HEK293 (cell line): ENCODE data around the gene STOX2.

Experiments
- CTCF ChIA-PET: fragments of 350-600 bp; formaldehyde crosslinking; extraction: SDS; loops from one replicate; lab custom pipeline; 2021; ENCODE audit warnings: antibody characterized with exemption; lab: Yijun Ruan, JAX
- POLR2A ChIA-PET: fragments of 300-600 bp; formaldehyde crosslinking; extraction: SDS; loops from one replicate; lab custom pipeline; 2020; ENCODE audit warnings: antibody characterized with exemption, inconsistent platforms; lab: Yijun Ruan, JAX
- H3K27ac ChIP-seq: fragments of 200-500 bp; sonication (Bioruptor generic); 2 replicates; pipeline ENCODE4 v1.5.1; 2014; ENCODE audit warnings: low read depth, low read length, control low read depth, inconsistent platforms; ENCODE audit errors: extremely low read depth
- H3K36me3 ChIP-seq, 2 experiments: fragments of 200-500 bp in 1 of 2; sonication (Bioruptor generic) in 1 of 2; 1 replicate in 1 of 2; 2 replicates in 1 of 2; pipeline ENCODE4 v1.5.1; 2014 to 2017; ENCODE audit warnings: inconsistent platforms in 2 of 2, low read length in 2 of 2; ENCODE audit not compliant: control insufficient read depth in 2 of 2, insufficient read depth in 1 of 2
- H3K4me1 ChIP-seq: fragments of 200-500 bp; sonication (Bioruptor generic); 2 replicates; pipeline ENCODE4 v1.5.1; 2014; ENCODE audit warnings: mild to moderate bottlenecking, low read length, inconsistent platforms; ENCODE audit not compliant: control insufficient read depth, insufficient read depth
- H3K4me3 ChIP-seq: 2 replicates; pipeline ENCODE4 v1.5.1; 2011; ENCODE audit warnings: low read depth, mild to moderate bottlenecking, control low read depth, low read length, moderate library complexity
- H3K9me3 ChIP-seq: fragments of 200-500 bp; sonication (Bioruptor generic); 2 replicates; pipeline ENCODE4 v1.5.1; 2014; ENCODE audit warnings: low read depth, low read length, inconsistent platforms; ENCODE audit not compliant: control insufficient read depth, insufficient read depth
- HOXA7 ChIP-seq: sonication (generic); formaldehyde crosslinking; IDR thresholded peaks from 2 replicates; pipeline ENCODE4 v1.8.1; 2022; ENCODE audit warnings: missing genetic modification reagents, borderline replicate concordance
- KLF1 ChIP-seq: fragments of 450-650 bp; formaldehyde crosslinking; IDR thresholded peaks from 2 replicates; pipeline ENCODE4 v1.5.1; 2016; ENCODE audit warnings: missing biosample characterization, missing genetic modification characterization
- KLF9 ChIP-seq: fragments of 450-650 bp; formaldehyde crosslinking; IDR thresholded peaks from 2 replicates; pipeline ENCODE4 v1.5.1; 2016; ENCODE audit warnings: missing biosample characterization, missing genetic modification characterization, low read depth
- MYNN ChIP-seq: fragments of 450-650 bp; formaldehyde crosslinking; IDR thresholded peaks from 2 replicates; pipeline ENCODE4 v1.5.1; 2016; ENCODE audit warnings: missing biosample characterization, missing genetic modification characterization, borderline replicate concordance
- SCRT2 ChIP-seq: fragments of 450-650 bp; formaldehyde crosslinking; IDR thresholded peaks from 2 replicates; pipeline ENCODE4 v1.5.1; 2016; ENCODE audit warnings: missing biosample characterization, missing genetic modification characterization
- ZBTB48 ChIP-seq: fragments of 450-650 bp; formaldehyde crosslinking; IDR thresholded peaks from 2 replicates; pipeline ENCODE4 v1.5.1; 2016; ENCODE audit warnings: missing biosample characterization, missing genetic modification characterization
- ZFP69B ChIP-seq: fragments of 450-650 bp; formaldehyde crosslinking; IDR thresholded peaks from 2 replicates; pipeline ENCODE4 v1.5.1; 2016; ENCODE audit warnings: missing biosample characterization, missing genetic modification characterization
- ZNF10 ChIP-seq: fragments of 450-650 bp; formaldehyde crosslinking; IDR thresholded peaks from 2 replicates; pipeline ENCODE4 v1.5.1; 2017; ENCODE audit warnings: missing biosample characterization, missing genetic modification characterization
- ZNF114 ChIP-seq: fragments of 450-650 bp; formaldehyde crosslinking; IDR thresholded peaks from 2 replicates; pipeline ENCODE4 v1.5.0; 2017; ENCODE audit warnings: missing biosample characterization, missing genetic modification characterization
- ZNF132 ChIP-seq: fragments of 450-650 bp; formaldehyde crosslinking; IDR thresholded peaks from 2 replicates; pipeline ENCODE4 v1.5.1; 2017; ENCODE audit warnings: missing biosample characterization, missing genetic modification characterization, borderline replicate concordance
- ZNF146 ChIP-seq: fragments of 450-650 bp; formaldehyde crosslinking; IDR thresholded peaks from 2 replicates; pipeline ENCODE4 v1.5.1; 2016; ENCODE audit warnings: missing biosample characterization, missing genetic modification characterization
- ZNF341 ChIP-seq: fragments of 450-650 bp; formaldehyde crosslinking; IDR thresholded peaks from 2 replicates; pipeline ENCODE4; 2016; ENCODE audit warnings: low read depth, missing biosample characterization, missing genetic modification characterization
- ZNF426 ChIP-seq: fragments of 450-650 bp; formaldehyde crosslinking; IDR thresholded peaks from 2 replicates; pipeline ENCODE4 v1.5.1; 2017; ENCODE audit warnings: missing biosample characterization, missing genetic modification characterization, mild to moderate bottlenecking, inconsistent platforms, moderate library complexity
- ZNF473 ChIP-seq: fragments of 450-650 bp; formaldehyde crosslinking; IDR thresholded peaks from 2 replicates; pipeline ENCODE4 v1.5.1; 2017; ENCODE audit warnings: missing biosample characterization, missing genetic modification characterization
- ZNF549 ChIP-seq: fragments of 450-650 bp; IDR thresholded peaks from 2 replicates; pipeline ENCODE4 v1.5.1; 2018; ENCODE audit warnings: missing biosample characterization, missing genetic modification characterization, mild to moderate bottlenecking, inconsistent platforms, moderate library complexity
- ZNF560 ChIP-seq: fragments of 450-650 bp; formaldehyde crosslinking; IDR thresholded peaks from 2 replicates; pipeline ENCODE4 v1.5.1; 2017; ENCODE audit warnings: missing biosample characterization, missing genetic modification characterization, borderline replicate concordance
- ZNF623 ChIP-seq: fragments of 450-650 bp; formaldehyde crosslinking; IDR thresholded peaks from 2 replicates; pipeline ENCODE4 v1.5.1; 2016; ENCODE audit warnings: missing biosample characterization, missing genetic modification characterization
- ZNF707 ChIP-seq: fragments of 450-650 bp; formaldehyde crosslinking; IDR thresholded peaks from 2 replicates; pipeline ENCODE4 v1.5.1; 2016; ENCODE audit warnings: missing biosample characterization, missing genetic modification characterization
- TF ChIP-seq, protein P1 (sequence below): fragments of 450-650 bp; formaldehyde crosslinking; IDR thresholded peaks from 2 replicates; pipeline ENCODE4 v1.5.1; 2016; ENCODE audit warnings: missing biosample characterization, missing genetic modification characterization
- TF ChIP-seq, protein P2 (sequence below): fragments of 450-650 bp; formaldehyde crosslinking; IDR thresholded peaks from 2 replicates; pipeline ENCODE4 v1.5.1; 2016; ENCODE audit warnings: missing biosample characterization, missing genetic modification characterization, borderline replicate concordance
- TF ChIP-seq, protein P3 (sequence below): fragments of 450-650 bp; formaldehyde crosslinking; IDR thresholded peaks from 2 replicates; pipeline ENCODE4 v1.5.1; 2016; ENCODE audit warnings: missing biosample characterization, missing genetic modification characterization
- TF ChIP-seq, protein P4 (sequence below): fragments of 450-650 bp; formaldehyde crosslinking; IDR thresholded peaks from 2 replicates; pipeline ENCODE4 v1.5.1; 2016; ENCODE audit warnings: missing biosample characterization, missing genetic modification characterization
- TF ChIP-seq, protein P5 (sequence below): fragments of 450-650 bp; formaldehyde crosslinking; IDR thresholded peaks from 2 replicates; pipeline ENCODE4 v1.5.1; 2016; ENCODE audit warnings: missing biosample characterization, missing genetic modification characterization

Gene STOX2

DNA sequence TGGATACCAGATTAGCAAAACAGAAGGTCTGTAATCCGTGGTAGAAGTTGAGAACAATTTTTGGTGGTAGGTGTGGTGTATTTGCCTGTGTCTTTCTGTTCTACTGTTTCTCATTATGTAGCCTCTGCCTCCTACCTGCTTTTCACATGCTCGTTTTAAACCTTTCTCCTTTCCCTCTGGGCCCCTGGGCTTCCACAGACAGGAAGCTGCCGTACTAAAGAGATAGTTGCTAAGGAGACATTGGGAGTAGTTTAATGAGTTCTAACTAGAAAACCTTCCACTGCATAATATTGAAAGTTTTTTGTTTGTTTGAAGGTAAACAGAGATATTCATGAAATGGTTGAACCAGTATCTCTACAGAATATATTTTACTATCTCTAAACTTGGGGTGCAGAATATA, 107.8 kb downstream of the STOX2 start:
- H3K9me3 ChIP-seq = no peaks in the 10 kb centered on the region
- no peak for TF ChIP-seq ZNF473 (tag by site-specific recombination)
- no peak for TF ChIP-seq ZNF549 (tag by site-specific recombination)
- no peak for TF ChIP-seq ZNF426 (tag by site-specific recombination)
- H3K4me1 ChIP-seq = peaks cover 7% of the 10 kb centered on the region; the same call in 1 of the 2 replicates
- no peak overlapping the region for H3K27ac ChIP-seq
- H3K36me3 ChIP-seq = peaks cover 0 to 17% of the 10 kb centered on the region in 2 experiments; a peak in 1 of 3 replicates
- POLR2A ChIA-PET = no interaction called here
- no peak overlapping the region for H3K4me3 ChIP-seq
- CTCF ChIA-PET = no interaction called here

DNA sequence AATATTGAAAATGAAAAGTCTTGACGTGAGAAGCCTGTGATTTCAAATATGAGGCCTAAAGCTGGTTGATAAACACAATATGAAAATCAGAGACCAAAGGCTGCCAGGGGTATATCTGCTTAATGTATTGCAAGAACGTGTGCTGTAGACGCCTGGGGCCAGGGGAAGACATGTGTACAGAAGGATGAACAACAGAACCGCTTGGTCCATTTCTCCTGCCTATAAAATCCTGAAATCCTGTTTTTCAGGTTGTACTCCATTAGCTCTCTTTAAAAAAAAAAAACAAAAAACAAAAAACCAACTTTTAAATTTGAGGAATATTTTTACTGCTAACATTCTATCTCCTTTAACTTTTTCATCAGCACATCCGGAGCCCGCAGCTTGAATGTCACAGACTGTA, 109.2 kb downstream of the STOX2 start:
- no peak overlapping the region for H3K27ac ChIP-seq
- ChIA-PET CTCF (no interaction called here), POLR2A (no interaction called here)
- no peaks in the 10 kb centered on the region for H3K9me3 ChIP-seq
- peaks cover 0 to 12% of the 10 kb centered on the region in 2 experiments; a peak in 1 of 3 replicates for H3K36me3 ChIP-seq
- TF ChIP-seq, protein P1, sequence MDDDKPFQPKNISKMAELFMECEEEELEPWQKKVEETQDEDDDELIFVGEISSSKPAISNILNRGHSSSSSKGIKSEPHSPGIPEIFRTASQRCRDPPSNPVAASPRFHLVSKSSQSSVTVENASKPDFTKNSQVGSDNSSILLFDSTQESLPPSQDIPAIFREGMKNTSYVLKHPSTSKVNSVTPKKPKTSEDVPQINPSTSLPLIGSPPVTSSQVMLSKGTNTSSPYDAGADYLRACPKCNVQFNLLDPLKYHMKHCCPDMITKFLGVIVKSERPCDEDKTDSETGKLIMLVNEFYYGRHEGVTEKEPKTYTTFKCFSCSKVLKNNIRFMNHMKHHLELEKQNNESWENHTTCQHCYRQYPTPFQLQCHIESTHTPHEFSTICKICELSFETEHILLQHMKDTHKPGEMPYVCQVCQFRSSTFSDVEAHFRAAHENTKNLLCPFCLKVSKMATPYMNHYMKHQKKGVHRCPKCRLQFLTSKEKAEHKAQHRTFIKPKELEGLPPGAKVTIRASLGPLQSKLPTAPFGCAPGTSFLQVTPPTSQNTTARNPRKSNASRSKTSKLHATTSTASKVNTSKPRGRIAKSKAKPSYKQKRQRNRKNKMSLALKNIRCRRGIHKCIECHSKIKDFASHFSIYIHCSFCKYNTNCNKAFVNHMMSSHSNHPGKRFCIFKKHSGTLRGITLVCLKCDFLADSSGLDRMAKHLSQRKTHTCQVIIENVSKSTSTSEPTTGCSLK = no peak
- TF ChIP-seq ZNF623 (tag by site-specific recombination) (no peak), ZNF341 (no peak), ZBTB48 (tag by site-specific recombination) (no peak), ZNF114 (tag by site-specific recombination) (no peak), MYNN (tag by site-specific recombination) (no peak), SCRT2 (no peak), ZFP69B (no peak), HOXA7 (CRISPR knock-in tag) (no peak), ZNF146 (tag by site-specific recombination) (no peak), ZNF132 (tag by site-specific recombination) (no peak), KLF9 (tag by site-specific recombination) (no peak), KLF1 (tag by site-specific recombination) (no peak), ZNF707 (tag by site-specific recombination) (no peak), ZNF560 (tag by site-specific recombination) (no peak), ZNF10 (tag by site-specific recombination) (no peak)
- TF ChIP-seq, protein P2, sequence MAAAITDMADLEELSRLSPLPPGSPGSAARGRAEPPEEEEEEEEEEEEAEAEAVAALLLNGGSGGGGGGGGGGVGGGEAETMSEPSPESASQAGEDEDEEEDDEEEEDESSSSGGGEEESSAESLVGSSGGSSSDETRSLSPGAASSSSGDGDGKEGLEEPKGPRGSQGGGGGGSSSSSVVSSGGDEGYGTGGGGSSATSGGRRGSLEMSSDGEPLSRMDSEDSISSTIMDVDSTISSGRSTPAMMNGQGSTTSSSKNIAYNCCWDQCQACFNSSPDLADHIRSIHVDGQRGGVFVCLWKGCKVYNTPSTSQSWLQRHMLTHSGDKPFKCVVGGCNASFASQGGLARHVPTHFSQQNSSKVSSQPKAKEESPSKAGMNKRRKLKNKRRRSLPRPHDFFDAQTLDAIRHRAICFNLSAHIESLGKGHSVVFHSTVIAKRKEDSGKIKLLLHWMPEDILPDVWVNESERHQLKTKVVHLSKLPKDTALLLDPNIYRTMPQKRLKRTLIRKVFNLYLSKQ (tag by site-specific recombination) = no peak
- TF ChIP-seq, protein P3, sequence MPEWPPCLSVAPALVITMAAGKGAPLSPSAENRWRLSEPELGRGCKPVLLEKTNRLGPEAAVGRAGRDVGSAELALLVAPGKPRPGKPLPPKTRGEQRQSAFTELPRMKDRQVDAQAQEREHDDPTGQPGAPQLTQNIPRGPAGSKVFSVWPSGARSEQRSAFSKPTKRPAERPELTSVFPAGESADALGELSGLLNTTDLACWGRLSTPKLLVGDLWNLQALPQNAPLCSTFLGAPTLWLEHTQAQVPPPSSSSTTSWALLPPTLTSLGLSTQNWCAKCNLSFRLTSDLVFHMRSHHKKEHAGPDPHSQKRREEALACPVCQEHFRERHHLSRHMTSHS (tag by site-specific recombination) = no peak
- TF ChIP-seq, protein P4, sequence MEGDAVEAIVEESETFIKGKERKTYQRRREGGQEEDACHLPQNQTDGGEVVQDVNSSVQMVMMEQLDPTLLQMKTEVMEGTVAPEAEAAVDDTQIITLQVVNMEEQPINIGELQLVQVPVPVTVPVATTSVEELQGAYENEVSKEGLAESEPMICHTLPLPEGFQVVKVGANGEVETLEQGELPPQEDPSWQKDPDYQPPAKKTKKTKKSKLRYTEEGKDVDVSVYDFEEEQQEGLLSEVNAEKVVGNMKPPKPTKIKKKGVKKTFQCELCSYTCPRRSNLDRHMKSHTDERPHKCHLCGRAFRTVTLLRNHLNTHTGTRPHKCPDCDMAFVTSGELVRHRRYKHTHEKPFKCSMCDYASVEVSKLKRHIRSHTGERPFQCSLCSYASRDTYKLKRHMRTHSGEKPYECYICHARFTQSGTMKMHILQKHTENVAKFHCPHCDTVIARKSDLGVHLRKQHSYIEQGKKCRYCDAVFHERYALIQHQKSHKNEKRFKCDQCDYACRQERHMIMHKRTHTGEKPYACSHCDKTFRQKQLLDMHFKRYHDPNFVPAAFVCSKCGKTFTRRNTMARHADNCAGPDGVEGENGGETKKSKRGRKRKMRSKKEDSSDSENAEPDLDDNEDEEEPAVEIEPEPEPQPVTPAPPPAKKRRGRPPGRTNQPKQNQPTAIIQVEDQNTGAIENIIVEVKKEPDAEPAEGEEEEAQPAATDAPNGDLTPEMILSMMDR (tag by site-specific recombination) = no peak
- TF ChIP-seq, protein P5, sequence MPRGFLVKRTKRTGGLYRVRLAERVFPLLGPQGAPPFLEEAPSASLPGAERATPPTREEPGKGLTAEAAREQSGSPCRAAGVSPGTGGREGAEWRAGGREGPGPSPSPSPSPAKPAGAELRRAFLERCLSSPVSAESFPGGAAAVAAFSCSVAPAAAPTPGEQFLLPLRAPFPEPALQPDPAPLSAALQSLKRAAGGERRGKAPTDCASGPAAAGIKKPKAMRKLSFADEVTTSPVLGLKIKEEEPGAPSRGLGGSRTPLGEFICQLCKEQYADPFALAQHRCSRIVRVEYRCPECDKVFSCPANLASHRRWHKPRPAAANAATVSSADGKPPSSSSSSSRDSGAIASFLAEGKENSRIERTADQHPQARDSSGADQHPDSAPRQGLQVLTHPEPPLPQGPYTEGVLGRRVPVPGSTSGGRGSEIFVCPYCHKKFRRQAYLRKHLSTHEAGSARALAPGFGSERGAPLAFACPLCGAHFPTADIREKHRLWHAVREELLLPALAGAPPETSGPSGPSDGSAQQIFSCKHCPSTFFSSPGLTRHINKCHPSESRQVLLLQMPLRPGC (tag by site-specific recombination) = no peak
- peaks cover 7% of the 10 kb centered on the region; the same call in 1 of the 2 replicates for H3K4me1 ChIP-seq
- H3K4me3 ChIP-seq = no peak overlapping the region
